ENCODE measurements around the gene RAD51B. TPM values are rescaled to one million over a fixed set of nuclear protein-coding genes. Genes with fewer than 3 reads are reported as not detected.

Gene RAD51B
- total RNA-seq, 1 experiment from 2014 or later, result 16.7 TPM

- Histone ChIP-seq H2AFZ (ENCODE audit: low read length) (no peak overlapping the region), H4K5ac (ENCODE audit: insufficient read length, low read depth, low read length) (no peak overlapping the region), H3K79me1 (ENCODE audit: insufficient read depth, low read depth, low read length, poor library complexity, severe bottlenecking) (no peaks in the 10 kb centered on the region), H4K91ac (ENCODE audit: insufficient read length, low read depth, low read length) (no peak overlapping the region), H3K56ac (ENCODE audit: insufficient read length, low read depth, low read length) (no peak overlapping the region), H3K27me3 (ENCODE audit: insufficient read depth, low read length) (no peaks in the 10 kb centered on the region), H3K27ac (ENCODE audit: insufficient read length, low read depth, low read length) (no peak overlapping the region), H2BK20ac (ENCODE audit: low read depth, low read length, poor library complexity, severe bottlenecking) (no peak overlapping the region), H3K23me2 (ENCODE audit: insufficient read length, low read depth, low read length, poor library complexity, severe bottlenecking) (no peaks in the 10 kb centered on the region), H2BK5ac (ENCODE audit: insufficient read length, low read length) (no peak overlapping the region), H3K14ac (ENCODE audit: insufficient read depth, low read length) (no peak overlapping the region), H4K20me1 (ENCODE audit: control insufficient read depth, insufficient read depth, insufficient read length) (no peaks in the 10 kb centered on the region), H2BK120ac (ENCODE audit: low read depth, low read length, poor library complexity, severe bottlenecking) (no peak overlapping the region), H3T11ph (ENCODE audit: low read length) (no peak overlapping the region), H2BK15ac (ENCODE audit: low read depth, low read length) (no peak overlapping the region), H3K4me2 (ENCODE audit: insufficient read depth, insufficient read length, low read length) (no peak overlapping the region), H3K18ac (ENCODE audit: insufficient read length, low read depth, low read length) (no peak overlapping the region), H3K4me1 (ENCODE audit: insufficient read depth, low read length) (no peaks in the 10 kb centered on the region; the same call in 1 of the 2 replicates), H3K23ac (ENCODE audit: insufficient read length, low read depth, low read length) (no peak overlapping the region), H3K79me2 (ENCODE audit: insufficient read depth, low read length) (no peaks in the 10 kb centered on the region), H4K8ac (replicated peaks; ENCODE audit: insufficient read length, low read depth, low read length) (no peak overlapping the region), H3K4ac (ENCODE audit: low read depth, low read length) (no peak overlapping the region), H2BK12ac (ENCODE audit: insufficient read length, low read depth, low read length) (no peak overlapping the region), H2AK5ac (ENCODE audit: insufficient read length, low read length) (no peak overlapping the region), H3K9me3 (ENCODE audit: control insufficient read depth, low read depth, low read length) (no peaks in the 10 kb centered on the region), H3K9ac (ENCODE audit: extremely low read depth, insufficient read length, low read length) (no peak overlapping the region)
- no peak overlapping the region for H3K4me3 Mint-ChIP-seq
- no peak for DNase-seq
- WGBS (ENCODE audit: extremely low coverage, insufficient read length, low lambda C conversion rate), result no CpG with 5 or more reads among the region's 1 CpG
- peaks cover 26 to 35% of the 10 kb centered on the region in 2 experiments for H3K4me1 Mint-ChIP-seq
- peaks cover 0 to 8% (median 6%) of the 10 kb centered on the region in 3 experiments; a peak in 5 of 7 replicates for H3K36me3 Mint-ChIP-seq (ENCODE audit: insufficient read depth in 1 of 3, low read depth in 3 of 3)
- H3K27me3 Mint-ChIP-seq (ENCODE audit: low read depth), result no peaks in the 10 kb centered on the region
- no peak for TF ChIP-seq CTCF (conservative IDR thresholded peaks at IDR 0.05)
- no peak overlapping the region for H3K27ac Mint-ChIP-seq
- peaks cover 6 to 8% of the 10 kb centered on the region in 2 experiments for H3K9me3 Mint-ChIP-seq
Measured at GRCh38 chr14:67944605-67945004, 125.0 kb downstream of the RAD51B start.
